Skin epidermis (tissue), 12 donors: Measurements from ENCODE around the gene FGFBP1.

Experiments
- H3K27ac ChIP-seq, 21 experiments: fragments of 200-600 bp; sonication (generic) in 11 of 21; one replicate each; pipeline ENCODE4 v1.5.0; 2020; ENCODE audit warnings: mild to moderate bottlenecking in 3 of 21, inconsistent platforms in 2 of 21, moderate library complexity in 2 of 21
- H3K4me3 ChIP-seq, 7 experiments: fragments of 200-600 bp; sonication (generic) in 2 of 7; one replicate each; pipeline ENCODE4 v1.5.0; 2020; ENCODE audit warnings: inconsistent platforms in 2 of 7, mild to moderate bottlenecking in 2 of 7, moderate library complexity in 1 of 7

Gene FGFBP1

GRCh38 chr4:15888515-15888914 is 50.0 kb downstream of the FGFBP1 start:
- no peak overlapping the region for H3K27ac ChIP-seq
- no peak overlapping the region for H3K4me3 ChIP-seq
